HUES48 (cell line): ENCODE results near the gene TPX2.
"Not testable (repeated sequence)": the region's sequence is repeated elsewhere in the genome, so short reads cannot be mapped to it uniquely, and the experiment has no call there.

Source experiments
- H3K27ac ChIP-seq: one replicate; pipeline ENCODE4 v1.7.0; 2013; ENCODE audit warnings: low read depth, low read length, inconsistent platforms
- H3K27me3 ChIP-seq: 2 replicates; pipeline ENCODE4 v1.6.1; 2013; ENCODE audit warnings: mild to moderate bottlenecking, low read length; ENCODE audit not compliant: control insufficient read depth, insufficient read depth
- H3K36me3 ChIP-seq: 2 replicates; pipeline ENCODE4 v1.6.1; 2013; ENCODE audit warnings: low read length; ENCODE audit not compliant: control insufficient read depth, insufficient read depth
- H3K4me1 ChIP-seq: 2 replicates; pipeline ENCODE4 v1.6.1; 2013; ENCODE audit warnings: mild to moderate bottlenecking, low read length; ENCODE audit not compliant: control insufficient read depth, insufficient read depth
- H3K4me3 ChIP-seq: 2 replicates; pipeline ENCODE4 v1.5.1; 2013; ENCODE audit warnings: mild to moderate bottlenecking, low read depth, low read length
- H3K9ac ChIP-seq: 2 replicates; pipeline ENCODE4 v1.6.1; 2013; ENCODE audit warnings: mild to moderate bottlenecking, low read depth, low read length, moderate library complexity
- H3K9me3 ChIP-seq: 2 replicates; pipeline ENCODE4 v1.6.1; 2013; ENCODE audit warnings: low read length; ENCODE audit not compliant: control insufficient read depth, insufficient read depth

The TPX2 gene

GRCh38 chr20:31811198-31811597 is 72.1 kb downstream of the TPX2 start:
- Histone ChIP-seq H3K27me3 (no peaks in the 10 kb centered on the region), H3K9me3 (no peaks in the 10 kb centered on the region), H3K4me3 (no peak overlapping the region), H3K36me3 (peaks cover 11% of the 10 kb centered on the region), H3K9ac (no peak overlapping the region), H3K27ac (no peak overlapping the region), H3K4me1 (peaks cover 10% of the 10 kb centered on the region; the same call in 1 of the 2 replicates)

GRCh38 chr20:31811796-31812728 is 73.0 kb downstream of the TPX2 start:
- Histone ChIP-seq H3K4me1 (peaks cover 10% of the 10 kb centered on the region; the same call in 1 of the 2 replicates), H3K9me3 (no peaks in the 10 kb centered on the region), H3K9ac (no peak overlapping the region), H3K36me3 (peaks cover 3% of the 10 kb centered on the region; the same call in 1 of the 2 replicates), H3K4me3 (no peak overlapping the region), H3K27ac (no peak overlapping the region), H3K27me3 (no peaks in the 10 kb centered on the region)

GRCh38 chr20:31813611-31814010 is 74.5 kb downstream of the TPX2 start:
- Histone ChIP-seq H3K4me1 (peaks cover 10% of the 10 kb centered on the region; the same call in 1 of the 2 replicates), H3K9ac (no peak overlapping the region), H3K27ac (no peak overlapping the region), H3K27me3 (no peaks in the 10 kb centered on the region), H3K4me3 (no peak overlapping the region), H3K36me3 (no peaks in the 10 kb centered on the region), H3K9me3 (no peaks in the 10 kb centered on the region)

- not testable (repeated sequence) for H3K27ac ChIP-seq, H3K36me3 ChIP-seq, H3K9me3 ChIP-seq, H3K9ac ChIP-seq, H3K4me3 ChIP-seq, H3K4me1 ChIP-seq, H3K27me3 ChIP-seq
Observed at GRCh38 chr20:31814142-31814541, 75.1 kb downstream of the TPX2 start.

DNA sequence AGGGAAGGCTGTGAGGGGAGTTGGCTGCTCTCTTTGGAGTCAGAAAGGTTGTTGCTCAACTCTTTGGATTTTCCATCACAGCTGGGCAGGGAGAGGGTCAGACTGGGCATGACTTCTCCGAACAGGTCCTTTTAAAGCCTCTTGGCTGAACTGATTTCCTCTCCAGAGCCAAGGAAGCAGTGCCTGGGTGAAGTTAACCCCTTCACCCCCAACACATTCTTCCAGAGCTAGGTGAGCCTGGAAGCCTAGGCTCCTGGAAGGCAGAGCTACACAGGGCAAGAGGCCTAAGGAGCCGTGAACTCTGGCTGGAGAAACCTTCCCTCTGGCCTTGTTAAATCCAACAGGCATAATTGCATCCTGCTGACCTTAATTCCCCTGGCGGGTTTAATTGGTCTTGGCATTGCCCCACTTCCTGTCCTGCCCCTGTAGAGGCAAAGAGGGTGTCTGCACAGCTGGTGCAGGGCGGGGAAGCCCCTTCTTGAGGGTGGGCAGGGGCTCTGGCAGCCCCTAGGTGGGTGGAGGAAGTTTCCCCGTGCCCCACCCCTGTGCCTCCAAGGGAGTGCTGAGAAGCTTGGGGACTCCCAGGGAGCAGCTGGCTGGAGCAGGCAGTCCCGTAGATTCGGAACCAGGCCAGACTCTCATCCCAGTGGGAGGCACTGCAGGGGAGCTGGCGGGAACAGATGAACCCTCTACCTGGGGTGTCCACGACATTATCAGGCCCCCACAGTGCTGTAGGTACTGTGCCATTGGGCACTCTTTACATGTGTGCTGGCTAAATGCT is 76.5 kb downstream of the TPX2 start:
- Histone ChIP-seq H3K4me3 (no peak overlapping the region), H3K27me3 (no peaks in the 10 kb centered on the region), H3K9ac (no peak overlapping the region), H3K4me1 (peaks cover 10% of the 10 kb centered on the region; the same call in 1 of the 2 replicates), H3K9me3 (no peaks in the 10 kb centered on the region), H3K36me3 (no peaks in the 10 kb centered on the region), H3K27ac (no peak overlapping the region)

- Histone ChIP-seq H3K27me3 (no peaks in the 10 kb centered on the region), H3K4me3 (no peak overlapping the region), H3K9ac (no peak overlapping the region), H3K36me3 (no peaks in the 10 kb centered on the region), H3K4me1 (peaks cover 10% of the 10 kb centered on the region; the same call in 1 of the 2 replicates), H3K9me3 (no peaks in the 10 kb centered on the region), H3K27ac (no peak overlapping the region)
Observed at GRCh38 chr20:31816221-31816620, 77.1 kb downstream of the TPX2 start.

- Histone ChIP-seq H3K4me3 (no peak overlapping the region), H3K27ac (no peak overlapping the region), H3K27me3 (no peaks in the 10 kb centered on the region), H3K9ac (no peak overlapping the region), H3K9me3 (no peaks in the 10 kb centered on the region), H3K4me1 (peaks cover 10% of the 10 kb centered on the region; the same call in 1 of the 2 replicates), H3K36me3 (no peaks in the 10 kb centered on the region)
Observed at GRCh38 chr20:31817461-31817860, 78.4 kb downstream of the TPX2 start.

DNA sequence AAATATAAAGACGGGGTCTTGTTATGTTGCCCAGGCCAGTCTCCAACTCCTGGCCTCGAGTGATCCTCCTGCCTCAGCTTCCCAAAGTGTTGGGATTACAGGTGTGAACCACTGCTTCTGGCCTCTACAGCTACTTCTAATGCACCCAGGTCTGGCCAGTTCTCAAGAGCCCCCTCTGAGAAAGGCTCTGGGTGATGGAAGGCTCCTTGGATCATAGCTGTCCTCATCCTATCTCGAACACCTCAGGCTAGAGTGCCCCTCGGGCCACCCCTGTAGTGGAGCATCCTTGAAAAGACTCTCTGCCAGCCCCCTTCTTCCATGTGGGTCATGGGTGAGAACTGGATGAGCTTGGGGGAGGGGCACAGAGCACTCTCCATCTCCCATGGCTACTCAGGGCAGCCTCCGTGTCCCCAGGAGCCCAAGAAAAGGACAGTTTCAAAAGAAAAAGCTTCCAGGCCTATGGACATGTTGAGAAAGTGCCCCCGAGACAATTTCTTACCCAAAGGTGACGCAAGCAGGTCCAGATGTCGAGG is 79.4 kb downstream of the TPX2 start:
- Histone ChIP-seq H3K4me3 (no peak overlapping the region), H3K36me3 (no peaks in the 10 kb centered on the region), H3K9ac (no peak overlapping the region), H3K9me3 (no peaks in the 10 kb centered on the region), H3K4me1 (peaks cover 14% of the 10 kb centered on the region), H3K27me3 (no peaks in the 10 kb centered on the region), H3K27ac (no peak overlapping the region)

DNA sequence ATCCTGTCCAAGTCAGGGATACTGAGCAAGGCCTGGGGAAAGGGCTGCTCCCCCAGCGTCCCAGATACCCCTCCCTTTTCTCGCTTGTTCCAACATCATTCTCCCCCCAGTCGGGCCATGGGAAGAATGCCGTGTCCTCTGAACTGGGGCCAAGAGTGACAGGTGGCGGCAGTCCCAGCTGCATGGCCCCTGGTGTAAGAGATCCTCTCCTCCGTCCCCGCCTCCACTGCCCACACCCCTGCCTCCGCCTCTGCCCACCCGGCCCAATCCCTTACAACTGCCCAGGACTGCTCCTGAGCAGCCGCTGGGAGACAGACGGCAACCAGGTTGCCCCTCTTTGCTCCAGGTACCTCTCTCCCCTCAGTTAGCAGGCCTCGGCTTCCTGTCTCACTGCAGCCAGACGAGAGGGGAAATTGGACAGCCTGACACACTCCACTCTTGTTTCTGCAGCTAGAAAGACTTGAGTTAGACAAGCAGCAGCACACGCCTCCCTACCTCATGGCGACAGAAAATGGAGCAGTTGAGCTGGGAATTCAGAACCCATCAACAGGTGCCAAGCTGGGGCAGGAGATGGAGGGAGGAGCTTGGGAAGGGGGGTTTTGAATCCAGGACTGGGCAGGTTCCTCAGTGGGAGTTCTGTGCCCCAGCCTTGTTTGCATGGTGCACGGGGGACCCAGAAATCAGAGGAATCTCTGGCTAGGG is 80.1 kb downstream of the TPX2 start, which contains the start of gene MYLK2:
Gene MYLK2 (plus strand): TSS at position 274 of the 702 bp plus-strand sequence. CDS start 225 bp downstream, at position 499.
- Histone ChIP-seq H3K27me3 (no peaks in the 10 kb centered on the region), H3K36me3 (no peaks in the 10 kb centered on the region), H3K4me3 (no peak within 1 kb of the TSS), H3K27ac (no peak within 1 kb of the TSS), H3K9me3 (no peaks in the 10 kb centered on the region), H3K9ac (no peak within 1 kb of the TSS), H3K4me1 (peaks cover 14% of the 10 kb centered on the region)

DNA sequence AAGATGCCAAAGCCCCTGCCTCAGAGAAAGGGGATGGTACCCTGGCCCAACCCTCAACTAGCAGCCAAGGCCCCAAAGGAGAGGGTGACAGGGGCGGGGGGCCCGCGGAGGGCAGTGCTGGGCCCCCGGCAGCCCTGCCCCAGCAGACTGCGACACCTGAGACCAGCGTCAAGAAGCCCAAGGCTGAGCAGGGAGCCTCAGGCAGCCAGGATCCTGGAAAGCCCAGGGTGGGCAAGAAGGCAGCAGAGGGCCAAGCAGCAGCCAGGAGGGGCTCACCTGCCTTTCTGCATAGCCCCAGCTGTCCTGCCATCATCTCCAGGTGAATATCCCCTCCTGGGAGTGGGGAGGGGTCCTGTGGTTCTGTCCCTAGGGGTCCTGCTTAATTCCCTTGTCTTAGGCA is 81.1 kb downstream of the TPX2 start:
- Histone ChIP-seq H3K27ac (no peak overlapping the region), H3K9ac (no peak overlapping the region), H3K36me3 (no peaks in the 10 kb centered on the region), H3K27me3 (no peaks in the 10 kb centered on the region), H3K4me3 (no peak overlapping the region), H3K4me1 (peaks cover 11% of the 10 kb centered on the region), H3K9me3 (no peaks in the 10 kb centered on the region)
